ENCODE measurements around the gene CRHBP.

GRCh38 chr5:76952795-76953536 is at the start of gene CRHBP:
- TF ChIP-seq EZH2 (IDR thresholded peaks at IDR 0.05), result no peak
- no peak for TF ChIP-seq POLR2AphosphoS5 (IDR thresholded peaks at IDR 0.05; ENCODE audit: borderline replicate concordance, low read depth, low read length)
- TF ChIP-seq FOXP2 (optimal IDR thresholded peaks at IDR 0.05; ENCODE audit: control extremely low read depth, extremely low read length, insufficient read depth), result no peak

Measured in SK-N-MC (cell line).